GM19467 (cell line): ENCODE data around the gene SOWAHA.
"Not testable (repeated sequence)": the region's sequence is repeated elsewhere in the genome, so short reads cannot be mapped to it uniquely, and the experiment has no call there.

ENCODE experiments used
- ATAC-seq: cut with Tn5 transposase; IDR thresholded peaks from one replicate; pipeline ENCODE4 v1.9.1; 2021; ENCODE audit warnings: mild to moderate bottlenecking, moderate library complexity; ENCODE audit not compliant: unreplicated experiment

The SOWAHA gene

GRCh38 chr5:132777209-132778069 lies 35.7 kb upstream of the SOWAHA start, which contains the start of gene SEPTIN8:
SEPTIN8 (minus strand) TSS chr5:132777239; CDS start chr5:132777137, 102 bp downstream.
- peak; percentile 62 for ATAC-seq

- no peak for ATAC-seq
Measured at GRCh38 chr5:132778129-132778528, 35.0 kb upstream of the SOWAHA start.

- no peak for ATAC-seq
Measured at GRCh38 chr5:132778856-132779255, 34.2 kb upstream of the SOWAHA start.

- ATAC-seq: no peak
Measured at GRCh38 chr5:132779961-132780360, 33.1 kb upstream of the SOWAHA start.

GRCh38 chr5:132780577-132780976 lies 32.5 kb upstream of the SOWAHA start:
- no peak for ATAC-seq

GRCh38 chr5:132781029-132781428 lies 32.1 kb upstream of the SOWAHA start:
- ATAC-seq: no peak

GRCh38 chr5:132782101-132782500 lies 31.0 kb upstream of the SOWAHA start:
- no peak for ATAC-seq

- ATAC-seq: no peak
Measured at GRCh38 chr5:132785365-132785764, 27.7 kb upstream of the SOWAHA start.

- ATAC-seq: no peak
Measured at GRCh38 chr5:132785864-132786263, 27.2 kb upstream of the SOWAHA start.

- ATAC-seq: no peak
Measured at GRCh38 chr5:132787076-132787475, 26.0 kb upstream of the SOWAHA start.

- no peak for ATAC-seq
Measured at GRCh38 chr5:132788508-132788907, 24.6 kb upstream of the SOWAHA start.

- no peak for ATAC-seq
Measured at GRCh38 chr5:132788990-132789886, 23.9 kb upstream of the SOWAHA start.

- ATAC-seq: no peak
Measured at GRCh38 chr5:132790201-132790865, 22.8 kb upstream of the SOWAHA start.

- ATAC-seq: no peak
Measured at GRCh38 chr5:132791026-132791425, 22.1 kb upstream of the SOWAHA start.

GRCh38 chr5:132797651-132798050 lies 15.5 kb upstream of the SOWAHA start:
- no peak for ATAC-seq

GRCh38 chr5:132799392-132799791 lies 13.7 kb upstream of the SOWAHA start:
- no peak for ATAC-seq

GRCh38 chr5:132800545-132800944 lies 12.6 kb upstream of the SOWAHA start:
- no peak for ATAC-seq

- no peak for ATAC-seq
Measured at GRCh38 chr5:132802044-132802684, 10.9 kb upstream of the SOWAHA start.

GRCh38 chr5:132802685-132803066 lies 10.4 kb upstream of the SOWAHA start:
- ATAC-seq: not testable (repeated sequence)

GRCh38 chr5:132804219-132804618 lies 8.9 kb upstream of the SOWAHA start:
- ATAC-seq: not testable (repeated sequence)

GRCh38 chr5:132805872-132806271 lies 7.2 kb upstream of the SOWAHA start:
- ATAC-seq: not testable (repeated sequence)
